ENCODE results near the gene SLC39A5. TPM values are rescaled to one million over a fixed set of nuclear protein-coding genes. Genes with fewer than 3 reads are reported as not detected.
A peak's percentile ranks its signal among the peaks of the same experiment; 100 is the strongest.

SLC39A5 gene
- total RNA-seq, 3 donors from 2014 or later (not counting 1 experiment from before 2014, with no cell fraction given) = 0.70 to 1.4 (median 0.71) TPM

- peaks cover 43 to 55% of the 10 kb centered on the region in 2 donors for H3K4me1 Mint-ChIP-seq
- peak in 1 of 2 donors; percentile 49 for DNase-seq
- H3K9me3 ChIP-seq (ENCODE audit: control insufficient read depth, insufficient read depth, low read length) = no peaks in the 10 kb centered on the region
Observed at GRCh38 chr12:56188778-56189098, 41.1 kb upstream of the SLC39A5 start.

GRCh38 chr12:56189099-56189917, 40.5 kb upstream of the SLC39A5 start, which contains the start of gene SMARCC2:
TSS of gene SMARCC2 (minus strand) at chr12:56189483. CDS start at chr12:56189461, 22 bp downstream.
- Mint-ChIP-seq H3K27me3 (ENCODE audit: low read depth in 2 of 2) (no peaks in the 10 kb centered on the region), H3K27ac (peak within 1 kb of the TSS; percentile 98), H3K4me1 (peaks cover 43 to 55% of the 10 kb centered on the region in 2 donors), H3K36me3 (peaks cover 13% of the 10 kb centered on the region), H3K4me3 (peak within 1 kb of the TSS; percentile 99), H3K9me3 (no peaks in the 10 kb centered on the region)
- H3K4me3 ChIP-seq (ENCODE audit: low read length) = peak within 1 kb of the TSS; percentile 96
- peak within 1 kb of the TSS; percentile 96 for H3K27ac ChIP-seq (ENCODE audit: low read length)
- peaks cover 27% of the 10 kb centered on the region for H3K4me1 ChIP-seq (ENCODE audit: control insufficient read depth, insufficient read depth, low read length)
- TF ChIP-seq CTCF (IDR thresholded peaks at IDR 0.05) = peak; percentile 66
- intact Hi-C loops (cut with micrococcal nuclease) = loop anchor here (2.0 to 10.0 kb wide), 3 partner anchors 37 to 455 kb away; partner anchors contain the start of genes MYL6B and ZC3H10
- DNase-seq (peak; percentile 83 to 94), ATAC-seq (peak; percentile 81 to 94 (median 83))
- H3K36me3 ChIP-seq (ENCODE audit: control insufficient read depth, insufficient read depth, low read length) = peaks cover 12% of the 10 kb centered on the region
- H3K9me3 ChIP-seq (ENCODE audit: control insufficient read depth, insufficient read depth, low read length) = no peaks in the 10 kb centered on the region
- H3K27me3 ChIP-seq (ENCODE audit: control insufficient read depth, insufficient read depth, low read length) = no peaks in the 10 kb centered on the region
- under 1% methylated on average over 93 of the region's 93 CpGs for WGBS (ENCODE audit: insufficient coverage)

More at GRCh38 chr12:56188778-56189098, 41.1 kb upstream of the SLC39A5 start:
- Histone ChIP-seq H3K36me3 (ENCODE audit: control insufficient read depth, insufficient read depth, low read length) (peaks cover 17% of the 10 kb centered on the region), H3K27me3 (ENCODE audit: control insufficient read depth, insufficient read depth, low read length) (no peaks in the 10 kb centered on the region), H3K4me1 (ENCODE audit: control insufficient read depth, insufficient read depth, low read length) (peaks cover 27% of the 10 kb centered on the region), H3K27ac (ENCODE audit: low read length) (peak overlapping the region; percentile 77), H3K4me3 (ENCODE audit: low read length) (peak overlapping the region; percentile 78)
- intact Hi-C loops (cut with micrococcal nuclease) = loop anchor here (2.0 to 10.0 kb wide), 3 partner anchors 36 to 454 kb away; partner anchors contain the start of genes MYL6B and ZC3H10
- 0% methylated on average over 17 of the region's 17 CpGs for WGBS (ENCODE audit: insufficient coverage)
- H3K27me3 Mint-ChIP-seq (ENCODE audit: low read depth in 2 of 2) = no peaks in the 10 kb centered on the region
- H3K4me3 Mint-ChIP-seq = peak overlapping the region; percentile 95
- ATAC-seq = no peak
- H3K27ac Mint-ChIP-seq = peak overlapping the region; percentile 89 to 98
- no peaks in the 10 kb centered on the region for H3K9me3 Mint-ChIP-seq
- H3K36me3 Mint-ChIP-seq = peaks cover 17% of the 10 kb centered on the region
- TF ChIP-seq CTCF (IDR thresholded peaks at IDR 0.05) = no peak

GRCh38 chr12:56189918-56190694, 39.7 kb upstream of the SLC39A5 start:
- 1% methylated on average over 40 of the region's 42 CpGs for WGBS (ENCODE audit: insufficient coverage)
- Histone ChIP-seq H3K4me3 (ENCODE audit: low read length) (peak overlapping the region; percentile 96), H3K4me1 (ENCODE audit: control insufficient read depth, insufficient read depth, low read length) (peaks cover 27% of the 10 kb centered on the region), H3K27ac (ENCODE audit: low read length) (peak overlapping the region; percentile 96), H3K27me3 (ENCODE audit: control insufficient read depth, insufficient read depth, low read length) (no peaks in the 10 kb centered on the region), H3K9me3 (ENCODE audit: control insufficient read depth, insufficient read depth, low read length) (no peaks in the 10 kb centered on the region), H3K36me3 (ENCODE audit: control insufficient read depth, insufficient read depth, low read length) (peaks cover 4% of the 10 kb centered on the region)
- intact Hi-C loops (cut with micrococcal nuclease) = loop anchor here (1.0 to 10.0 kb wide), 5 partner anchors 37 to 455 kb away; partner anchors contain the start of genes MYL6B, RPS26 and ZC3H10
- peak overlapping the region; percentile 99 for H3K4me3 Mint-ChIP-seq
- H3K36me3 Mint-ChIP-seq = peaks cover 6% of the 10 kb centered on the region
- peak overlapping the region; percentile 98 for H3K27ac Mint-ChIP-seq
- ATAC-seq (peak; percentile 42 to 58 (median 43)), DNase-seq (peak; percentile 75 to 88)
- no peaks in the 10 kb centered on the region for H3K9me3 Mint-ChIP-seq
- peaks cover 43 to 55% of the 10 kb centered on the region in 2 donors for H3K4me1 Mint-ChIP-seq
- peak; percentile 29 for TF ChIP-seq CTCF (IDR thresholded peaks at IDR 0.05)
- no peaks in the 10 kb centered on the region for H3K27me3 Mint-ChIP-seq (ENCODE audit: low read depth in 2 of 2)
